Measurements from ENCODE around the gene CATSPERD.

DNA sequence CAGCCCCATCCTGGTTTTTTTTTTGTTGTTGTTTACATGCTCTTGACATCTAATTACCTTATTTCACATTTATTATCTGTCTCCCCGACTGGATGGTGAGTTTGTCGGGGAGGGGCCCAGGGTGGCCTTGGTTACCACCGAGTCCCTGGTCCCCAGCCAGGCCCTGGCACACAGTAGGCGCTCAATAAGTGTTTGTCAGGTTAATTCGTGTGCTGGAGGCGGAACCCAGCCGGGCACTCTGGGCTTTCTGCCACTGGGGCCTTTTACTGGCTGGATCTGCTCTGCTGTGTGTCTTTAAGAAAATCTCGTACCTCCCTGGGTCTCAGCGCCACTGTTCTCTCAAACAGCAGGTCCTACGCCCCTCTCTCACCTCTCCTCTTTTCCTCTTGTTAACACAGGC lies 89.0 kb downstream of the CATSPERD start:
- TF ChIP-seq, protein P1, sequence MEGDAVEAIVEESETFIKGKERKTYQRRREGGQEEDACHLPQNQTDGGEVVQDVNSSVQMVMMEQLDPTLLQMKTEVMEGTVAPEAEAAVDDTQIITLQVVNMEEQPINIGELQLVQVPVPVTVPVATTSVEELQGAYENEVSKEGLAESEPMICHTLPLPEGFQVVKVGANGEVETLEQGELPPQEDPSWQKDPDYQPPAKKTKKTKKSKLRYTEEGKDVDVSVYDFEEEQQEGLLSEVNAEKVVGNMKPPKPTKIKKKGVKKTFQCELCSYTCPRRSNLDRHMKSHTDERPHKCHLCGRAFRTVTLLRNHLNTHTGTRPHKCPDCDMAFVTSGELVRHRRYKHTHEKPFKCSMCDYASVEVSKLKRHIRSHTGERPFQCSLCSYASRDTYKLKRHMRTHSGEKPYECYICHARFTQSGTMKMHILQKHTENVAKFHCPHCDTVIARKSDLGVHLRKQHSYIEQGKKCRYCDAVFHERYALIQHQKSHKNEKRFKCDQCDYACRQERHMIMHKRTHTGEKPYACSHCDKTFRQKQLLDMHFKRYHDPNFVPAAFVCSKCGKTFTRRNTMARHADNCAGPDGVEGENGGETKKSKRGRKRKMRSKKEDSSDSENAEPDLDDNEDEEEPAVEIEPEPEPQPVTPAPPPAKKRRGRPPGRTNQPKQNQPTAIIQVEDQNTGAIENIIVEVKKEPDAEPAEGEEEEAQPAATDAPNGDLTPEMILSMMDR (IDR thresholded peaks at IDR 0.05): no peak
- no peak for TF ChIP-seq POLR2A (IDR thresholded peaks at IDR 0.05)
